Spleen (tissue), 11 donors: ENCODE measurements around the gene EPHB1. TPM values are rescaled to one million over a fixed set of nuclear protein-coding genes. Genes with fewer than 3 reads are reported as not detected.

Experiments used
- DNase-seq: peaks from one replicate; pipeline ENCODE4 v3.0.0-alpha.2; 2020
- H3K27ac ChIP-seq, 8 donors: fragments of 200-600 bp; sonication (generic) in 7 of 8; 1 replicate in 4 of 8; 2 replicates in 4 of 8; pipeline versions ENCODE4 v1.5.0 to v1.8.0; 2016 to 2021; ENCODE audit warnings: inconsistent platforms in 4 of 8, mild to moderate bottlenecking in 4 of 8, moderate library complexity in 1 of 8
- H3K27me3 ChIP-seq, 7 donors: fragments of 200-600 bp; sonication (generic) in 6 of 7; replicated peaks in 1 of 7; 1 replicate in 4 of 7; 2 replicates in 3 of 7; pipeline versions ENCODE4 v1.5.0 to v1.8.0; 2016 to 2021; ENCODE audit warnings: inconsistent platforms in 3 of 7, mild to moderate bottlenecking in 1 of 7
- H3K36me3 ChIP-seq, 6 donors: fragments of 200-600 bp; sonication (generic) in 5 of 6; 1 replicate in 4 of 6; 2 replicates in 2 of 6; pipeline versions ENCODE4 v1.5.0 to v1.8.0; 2016 to 2021; ENCODE audit warnings: inconsistent platforms in 2 of 6
- H3K4me1 ChIP-seq, 6 donors: fragments of 200-600 bp; sonication (generic) in 5 of 6; 1 replicate in 3 of 6; 2 replicates in 3 of 6; pipeline versions ENCODE4 v1.5.0 to v1.8.0; 2016 to 2021; ENCODE audit warnings: inconsistent platforms in 3 of 6
- H3K4me3 ChIP-seq, 8 donors: fragments of 200-600 bp; sonication (generic) in 7 of 8; 1 replicate in 4 of 8; 2 replicates in 4 of 8; pipeline versions ENCODE4 v1.5.0 to v1.8.0; 2016 to 2021; ENCODE audit warnings: inconsistent platforms in 4 of 8, mild to moderate bottlenecking in 4 of 8, moderate library complexity in 2 of 8
- H3K9me3 ChIP-seq, 8 donors: fragments of 200-600 bp; sonication (generic) in 7 of 8; 1 replicate in 4 of 8; 2 replicates in 4 of 8; pipeline versions ENCODE4 v1.5.0 to v1.8.0; 2016 to 2021; ENCODE audit warnings: inconsistent platforms in 4 of 8
- CTCF ChIP-seq, 11 experiments: fragments of 200-600 bp in 7 of 11; fragments of 450-650 bp in 4 of 11; sonication (generic) in 4 of 11; IDR thresholded peaks in 8 of 11; conservative IDR thresholded peaks in 3 of 11; 1 replicate in 7 of 11; 2 replicates in 4 of 11; pipeline versions ENCODE4 v1.4.0 to v1.8.0; 2016 to 2021; ENCODE audit warnings: antibody characterized with exemption in 11 of 11, inconsistent platforms in 4 of 11, mild to moderate bottlenecking in 1 of 11
- POLR2A ChIP-seq, 3 donors: fragments of 450-650 bp; IDR thresholded peaks; one replicate each; pipeline ENCODE4 v1.5.1; 2017; ENCODE audit warnings: antibody characterized with exemption in 3 of 3, mild to moderate bottlenecking in 1 of 3
- POLR2AphosphoS5 ChIP-seq, 3 donors: sonication (generic); formaldehyde crosslinking; IDR thresholded peaks; one replicate each; pipeline ENCODE4 v1.5.1; 2017; ENCODE audit warnings: antibody characterized with exemption in 3 of 3
- WGBS, 5 donors: extraction: QIAGEN DNeasy Blood & Tissue Kit in 3 of 5; methylation state at CpG; one replicate each; pipeline versions ENCODE4 v1.1.5 to v1.1.7; 2013 to 2018; 5-methylcytosine and 5-hydroxymethylcytosine counted together
- intact Hi-C: fragments of 100-400 bp; cut with DNase I; formaldehyde crosslinking; loops from one replicate; pipeline ENCODE4 v1.15.0; 2023; ENCODE audit warnings: low total_unique reads
- polyA plus RNA-seq, 3 donors: library from polyadenylated mRNA; stranded (reverse); fragments of 200-250 nt; gene quantifications; one replicate each; pipeline ENCODE4 v1.2.1, GENCODE V29; 2013
- total RNA-seq, 7 donors: library from RNA; depleted of rRNA in 3 of 7; stranded (reverse); fragments of >200 nt in 3 of 7; fragmentation: NEBNext Ultra II Directional in 4 of 7; extraction: Animal tissue kit (Norgen Biotek cat#: 25700) in 4 of 7; gene quantifications; one replicate each; pipeline versions ENCODE4 v1.1.0 to v1.2.1, GENCODE V29; 2016 to 2021
- donor health status: healthy with polysubstance abuse.
- donor health status: DM: no; HTN: no; CAD: no; lungs with moderate emphysema.
- donor health status: DM: no; HTN: no; CAD: no.
- donor health status: Bipolar disorder and iron deficiency.
- donor health status: healthy.
- donor health status: DM: no; HTN: no; CAD: no.
- donor health status: DM: yes; HTN: yes; CAD: no.

EPHB1 gene
- total and polyA plus RNA-seq, 10 donors: 0.20 to 14.0 (median 3.0) TPM

- intact Hi-C loops: no loop called here
- 77 to 90% (median 87%) methylated on average over 4 of the region's 4 CpGs for WGBS, 5 donors
- no peaks in the 10 kb centered on the region for H3K4me1 ChIP-seq
- no peak overlapping the region for H3K27ac ChIP-seq
- no peak overlapping the region for H3K4me3 ChIP-seq
- DNase-seq: no peak
- H3K27me3 ChIP-seq: no peaks in the 10 kb centered on the region
- no peaks in the 10 kb centered on the region for H3K9me3 ChIP-seq
- H3K36me3 ChIP-seq: no peaks in the 10 kb centered on the region
- TF ChIP-seq CTCF (IDR thresholded peaks at IDR 0.05 in 8 of 11, conservative IDR thresholded peaks at IDR 0.05 in 3 of 11) (no peak), POLR2AphosphoS5 (IDR thresholded peaks at IDR 0.05) (no peak), POLR2A (IDR thresholded peaks at IDR 0.05) (no peak)
These were observed 37.5 kb downstream of the EPHB1 start for GRCh38 chr3:134832585-134832984.

GRCh38 chr3:134833453-134834163 is 38.5 kb downstream of the EPHB1 start:
- intact Hi-C loops: no loop called here

GRCh38 chr3:134836921-134837320 is 41.9 kb downstream of the EPHB1 start:
- WGBS, 5 donors: 84 to 89% (median 86%) methylated on average over 3 of the region's 3 CpGs
- Histone ChIP-seq H3K27me3 (no peaks in the 10 kb centered on the region), H3K36me3 (no peaks in the 10 kb centered on the region), H3K9me3 (peaks cover 0 to 19% (median 10%) of the 10 kb centered on the region in 8 donors), H3K27ac (no peak overlapping the region), H3K4me3 (no peak overlapping the region), H3K4me1 (no peaks in the 10 kb centered on the region)
- TF ChIP-seq POLR2AphosphoS5 (IDR thresholded peaks at IDR 0.05): no peak
- no peak for TF ChIP-seq CTCF (IDR thresholded peaks at IDR 0.05 in 8 of 11, conservative IDR thresholded peaks at IDR 0.05 in 3 of 11)
- TF ChIP-seq POLR2A (IDR thresholded peaks at IDR 0.05): no peak
- no peak for DNase-seq
- intact Hi-C loops: no loop called here

More at GRCh38 chr3:134833453-134834163, 38.5 kb downstream of the EPHB1 start:
- Histone ChIP-seq H3K4me3 (no peak overlapping the region), H3K36me3 (no peaks in the 10 kb centered on the region), H3K27me3 (no peaks in the 10 kb centered on the region), H3K9me3 (peaks cover 0 to 5% (median 2%) of the 10 kb centered on the region in 8 donors), H3K4me1 (no peaks in the 10 kb centered on the region), H3K27ac (no peak overlapping the region)
- no peak for DNase-seq
- TF ChIP-seq POLR2AphosphoS5 (IDR thresholded peaks at IDR 0.05): no peak
- 65 to 90% (median 80%) methylated on average over 5 of the region's 5 CpGs for WGBS, 5 donors

GRCh38 chr3:134838599-134838998 is 43.5 kb downstream of the EPHB1 start:
- H3K27me3 ChIP-seq: no peaks in the 10 kb centered on the region
- no peak for TF ChIP-seq POLR2A (IDR thresholded peaks at IDR 0.05)
- peak in 1 of 11 experiments; percentile 9 for TF ChIP-seq CTCF (IDR thresholded peaks at IDR 0.05 in 8 of 11, conservative IDR thresholded peaks at IDR 0.05 in 3 of 11)
- H3K9me3 ChIP-seq: peaks cover 0 to 36% (median 26%) of the 10 kb centered on the region in 8 donors
- no peak for DNase-seq
- no peaks in the 10 kb centered on the region for H3K36me3 ChIP-seq
- no peak overlapping the region for H3K27ac ChIP-seq
- no peaks in the 10 kb centered on the region for H3K4me1 ChIP-seq
- intact Hi-C loops: no loop called here
- no peak overlapping the region for H3K4me3 ChIP-seq
- 58 to 78% (median 65%) methylated on average over 2 of the region's 2 CpGs for WGBS, 5 donors
